Measurements from ENCODE around the gene LMOD3. TPM values are rescaled to one million over a fixed set of nuclear protein-coding genes. Genes with fewer than 3 reads are reported as not detected.

The LMOD3 gene
- total and polyA plus RNA-seq, 3 donors from 2014 or later: 0.55 TPM; not detected in 2

GRCh38 chr3:69108811-69109210 lies 13.6 kb downstream of the LMOD3 start:
- H3K9me3 ChIP-seq: no peaks in the 10 kb centered on the region
- intact Hi-C loops (cut with DNase I; ENCODE audit: low total_unique reads): no loop called here
- no peaks in the 10 kb centered on the region for H3K27me3 ChIP-seq
- no peak for TF ChIP-seq CTCF (IDR thresholded peaks at IDR 0.05)
- no peak for TF ChIP-seq POLR2A (IDR thresholded peaks at IDR 0.05)
- no peaks in the 10 kb centered on the region for H3K4me1 ChIP-seq
- no peak overlapping the region for H3K4me3 ChIP-seq
- DNase-seq: no peak
- H3K36me3 ChIP-seq (ENCODE audit: low read depth, missing control alignments): no peaks in the 10 kb centered on the region
- H3K27ac ChIP-seq: no peak overlapping the region
- 84 to 87% methylated on average over 5 of the region's 5 CpGs for WGBS, 2 donors

- intact Hi-C loops (cut with DNase I; ENCODE audit: low total_unique reads): no loop called here
- TF ChIP-seq CTCF (IDR thresholded peaks at IDR 0.05): no peak
- TF ChIP-seq POLR2A (IDR thresholded peaks at IDR 0.05): no peak
- WGBS, 2 donors: 77 to 89% methylated on average over 5 of the region's 5 CpGs
- no peak overlapping the region for H3K4me3 ChIP-seq
- H3K27me3 ChIP-seq: no peaks in the 10 kb centered on the region
- H3K9me3 ChIP-seq: no peaks in the 10 kb centered on the region
- DNase-seq: no peak
- no peaks in the 10 kb centered on the region for H3K4me1 ChIP-seq
- H3K27ac ChIP-seq: no peak overlapping the region
- H3K36me3 ChIP-seq (ENCODE audit: low read depth, missing control alignments): no peaks in the 10 kb centered on the region
Observed at GRCh38 chr3:69107841-69108240, 14.6 kb downstream of the LMOD3 start.

- Histone ChIP-seq H3K4me1 (no peaks in the 10 kb centered on the region), H3K4me3 (no peak overlapping the region), H3K27me3 (no peaks in the 10 kb centered on the region), H3K27ac (no peak overlapping the region), H3K36me3 (ENCODE audit: low read depth, missing control alignments) (no peaks in the 10 kb centered on the region), H3K9me3 (no peaks in the 10 kb centered on the region)
- intact Hi-C loops (cut with DNase I; ENCODE audit: low total_unique reads): no loop called here
- 23 to 39% methylated on average over 3 of the region's 3 CpGs for WGBS, 2 donors
- TF ChIP-seq CTCF (IDR thresholded peaks at IDR 0.05) (no peak), POLR2A (IDR thresholded peaks at IDR 0.05) (no peak)
- no peak for DNase-seq
Observed at GRCh38 chr3:69105320-69105719, 17.1 kb downstream of the LMOD3 start.

GRCh38 chr3:69104586-69104985 lies 17.8 kb downstream of the LMOD3 start:
- intact Hi-C loops (cut with DNase I; ENCODE audit: low total_unique reads): no loop called here
- no peaks in the 10 kb centered on the region for H3K4me1 ChIP-seq
- TF ChIP-seq CTCF (IDR thresholded peaks at IDR 0.05): no peak
- TF ChIP-seq POLR2A (IDR thresholded peaks at IDR 0.05): no peak
- H3K27me3 ChIP-seq: no peaks in the 10 kb centered on the region
- WGBS, 2 donors: 87 to 89% methylated on average over 8 of the region's 8 CpGs
- no peak overlapping the region for H3K27ac ChIP-seq
- H3K9me3 ChIP-seq: no peaks in the 10 kb centered on the region
- H3K36me3 ChIP-seq (ENCODE audit: low read depth, missing control alignments): no peaks in the 10 kb centered on the region
- DNase-seq: no peak
- H3K4me3 ChIP-seq: no peak overlapping the region

- WGBS, 2 donors: 79 to 82% methylated on average over 3 of the region's 3 CpGs
- Histone ChIP-seq H3K4me3 (no peak overlapping the region), H3K9me3 (no peaks in the 10 kb centered on the region), H3K4me1 (no peaks in the 10 kb centered on the region), H3K27ac (no peak overlapping the region), H3K27me3 (no peaks in the 10 kb centered on the region), H3K36me3 (ENCODE audit: low read depth, missing control alignments) (no peaks in the 10 kb centered on the region)
- no peak for DNase-seq
- intact Hi-C loops (cut with DNase I; ENCODE audit: low total_unique reads): no loop called here
- TF ChIP-seq POLR2A (IDR thresholded peaks at IDR 0.05): no peak
Observed at GRCh38 chr3:69103123-69103522, 19.3 kb downstream of the LMOD3 start.

Measured in testis (tissue), 3 donors.